Measurements from ENCODE around the gene FREY1.

Gene FREY1

GRCh38 chr11:45892856-45893255 is 14.2 kb downstream of the FREY1 start:
- DNase-seq (ENCODE audit: low read depth in 1 of 2, low spot score in 1 of 2) = no peak
- H3K4me3 ChIP-seq (replicated peaks; ENCODE audit: insufficient read depth, low read length) = no peak overlapping the region

GRCh38 chr11:45890886-45891550 is 16.1 kb downstream of the FREY1 start:
- Histone ChIP-seq H3K27me3 (ENCODE audit: insufficient read depth, poor library complexity, severe bottlenecking) (peaks cover 3% of the 10 kb centered on the region), H3K4me3 (replicated peaks; ENCODE audit: insufficient read depth, low read length) (no peak overlapping the region), H3K27ac (replicated peaks) (no peak overlapping the region)
- no peak for TF ChIP-seq POLR2AphosphoS5 (IDR thresholded peaks at IDR 0.05; ENCODE audit: low read depth)
- TF ChIP-seq REST (IDR thresholded peaks at IDR 0.05; ENCODE audit: insufficient replicate concordance, low read depth) = no peak
- no peak for TF ChIP-seq CTCF (IDR thresholded peaks at IDR 0.05; ENCODE audit: insufficient read depth, low read length)
- TF ChIP-seq GABPA (IDR thresholded peaks at IDR 0.05; ENCODE audit: low read depth) = no peak
- no peak for TF ChIP-seq SPI1 (IDR thresholded peaks at IDR 0.05; ENCODE audit: borderline replicate concordance, low read depth)
- DNase-seq (ENCODE audit: low read depth in 1 of 2, low spot score in 1 of 2) = no peak

More at GRCh38 chr11:45892856-45893255, 14.2 kb downstream of the FREY1 start:
- Histone ChIP-seq H3K27me3 (ENCODE audit: insufficient read depth, poor library complexity, severe bottlenecking) (peaks cover 5% of the 10 kb centered on the region), H3K27ac (replicated peaks) (no peak overlapping the region)
- TF ChIP-seq REST (IDR thresholded peaks at IDR 0.05; ENCODE audit: insufficient replicate concordance, low read depth) (no peak), SPI1 (IDR thresholded peaks at IDR 0.05; ENCODE audit: borderline replicate concordance, low read depth) (no peak), POLR2AphosphoS5 (IDR thresholded peaks at IDR 0.05; ENCODE audit: low read depth) (no peak), GABPA (IDR thresholded peaks at IDR 0.05; ENCODE audit: low read depth) (no peak), CTCF (IDR thresholded peaks at IDR 0.05; ENCODE audit: insufficient read depth, low read length) (no peak)

GRCh38 chr11:45889966-45890365 is 17.1 kb downstream of the FREY1 start:
- TF ChIP-seq CTCF (IDR thresholded peaks at IDR 0.05; ENCODE audit: insufficient read depth, low read length) = no peak
- no peak for TF ChIP-seq POLR2AphosphoS5 (IDR thresholded peaks at IDR 0.05; ENCODE audit: low read depth)
- no peak for TF ChIP-seq GABPA (IDR thresholded peaks at IDR 0.05; ENCODE audit: low read depth)
- TF ChIP-seq REST (IDR thresholded peaks at IDR 0.05; ENCODE audit: insufficient replicate concordance, low read depth) = no peak
- no peak for TF ChIP-seq SPI1 (IDR thresholded peaks at IDR 0.05; ENCODE audit: borderline replicate concordance, low read depth)
- no peak overlapping the region for H3K4me3 ChIP-seq (replicated peaks; ENCODE audit: insufficient read depth, low read length)
- H3K27ac ChIP-seq (replicated peaks) = no peak overlapping the region
- no peaks in the 10 kb centered on the region for H3K27me3 ChIP-seq (ENCODE audit: insufficient read depth, poor library complexity, severe bottlenecking)
- DNase-seq (ENCODE audit: low read depth in 1 of 2, low spot score in 1 of 2) = no peak
